Activated CD4-positive, alpha-beta T cell treated with anti-CD3 and anti-CD28 coated beads, Interleukin-2, Interleukin-4, amounts not matched to agents 100 ng/mL and 50 ng/mL, durations not matched to agents 16 hours and 8 hours (primary cell): ENCODE data around the gene CENPT.
A peak's percentile ranks its signal among the peaks of the same experiment; 100 is the strongest.
"Not testable (repeated sequence)": the region's sequence is repeated elsewhere in the genome, so short reads cannot be mapped to it uniquely, and the experiment has no call there.

Experiments
- DNase-seq: peaks from one replicate; pipeline ENCODE4 v3.0.0-alpha.2; 2020; ENCODE audit warnings: low spot score

The CENPT gene

DNA sequence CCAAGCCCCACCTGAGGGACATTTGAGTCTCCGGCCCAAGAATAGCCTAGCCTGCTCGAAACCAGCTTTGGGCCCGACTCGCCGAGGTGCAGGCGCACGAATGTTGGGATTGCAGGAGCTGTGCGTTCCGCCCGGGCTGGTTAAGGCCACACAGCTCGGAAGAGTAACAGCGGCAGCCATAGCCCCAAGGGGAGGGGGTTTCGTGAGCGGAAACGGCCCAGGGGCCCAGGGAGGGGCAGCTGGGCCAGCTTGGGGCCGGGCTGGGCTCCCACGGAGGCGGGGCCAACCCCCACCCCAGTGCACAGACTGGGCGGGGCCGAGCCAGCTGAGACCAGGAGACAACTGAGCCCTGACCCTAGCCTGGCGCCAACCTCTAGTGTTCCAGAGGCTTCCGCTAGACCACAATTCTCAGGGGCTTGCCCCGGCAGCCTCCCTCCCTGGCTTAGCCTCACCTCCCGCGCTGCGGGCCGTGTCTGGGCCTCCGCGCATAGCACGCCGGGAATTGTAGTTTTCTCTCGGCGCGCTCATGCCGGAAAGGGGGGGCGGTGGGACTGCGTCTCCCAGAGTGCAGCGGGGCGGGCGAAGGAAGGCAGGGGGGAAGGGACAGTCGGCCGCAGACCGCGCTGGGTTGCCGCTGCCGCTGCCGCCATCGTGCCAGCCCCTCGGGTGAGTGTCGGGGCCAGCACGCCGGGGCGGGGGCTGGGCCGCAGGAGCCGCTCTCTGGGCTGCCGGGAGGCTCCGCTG is 1.0 kb downstream of the CENPT start, which contains the start of gene NUTF2:
Gene NUTF2 (plus strand): TSS at position 614 of the 744 bp plus-strand sequence. CDS start 18,198 bp downstream, outside the sequence.
- DNase-seq, result peak; percentile 98

DNA sequence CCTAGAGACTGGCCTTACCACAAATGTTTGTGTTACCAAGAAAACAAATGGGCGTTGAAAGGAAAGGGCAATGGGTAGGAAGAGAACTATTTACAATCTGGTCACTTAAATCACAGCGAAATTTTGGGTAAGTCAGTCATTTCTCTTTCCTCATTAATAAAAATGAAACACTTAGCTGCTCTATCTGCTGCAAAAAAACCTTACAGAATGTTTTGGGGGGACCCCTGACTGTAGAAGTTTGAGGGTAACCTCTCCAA is 1.5 kb downstream of the CENPT start:
- no peak for DNase-seq

DNA sequence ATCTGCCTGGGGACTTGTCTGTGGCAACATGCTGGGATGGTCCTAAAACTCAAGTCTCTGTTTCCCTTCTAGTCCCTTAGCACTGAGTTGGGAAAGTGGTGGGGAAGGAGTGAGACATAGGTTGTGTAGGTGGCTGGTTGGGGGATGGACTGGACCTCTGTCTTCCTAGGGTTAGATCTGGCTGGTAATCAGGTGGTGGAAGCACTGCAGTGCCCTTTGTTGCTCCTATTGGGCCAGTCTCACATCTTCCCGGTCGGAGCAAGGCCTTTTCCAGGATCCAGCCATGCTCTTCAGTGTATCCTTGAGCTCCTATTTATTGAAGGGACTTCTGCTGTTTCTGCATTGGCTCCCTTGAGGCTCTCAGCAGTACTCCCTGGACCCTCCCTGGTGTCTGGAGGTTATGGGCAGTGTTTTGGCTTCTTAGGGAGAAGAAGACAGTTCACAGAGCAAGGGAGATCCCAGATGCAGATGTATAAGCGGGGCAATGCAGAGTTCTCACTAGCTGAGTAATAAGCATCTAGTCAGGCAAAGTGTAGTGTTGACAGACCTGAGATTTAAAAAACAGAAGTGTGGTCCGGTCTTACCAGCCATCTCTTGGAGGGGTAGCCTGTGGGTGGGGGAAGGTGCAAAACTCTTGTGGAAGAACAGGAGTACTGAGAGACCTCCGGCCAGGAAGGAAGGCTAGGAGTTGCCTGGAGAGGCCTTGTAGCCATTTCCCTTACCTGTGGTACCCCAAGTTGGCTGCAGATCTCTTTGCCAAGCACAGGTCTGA is 2.0 kb downstream of the CENPT start:
- no peak for DNase-seq

GRCh38 chr16:67844497-67844896 is 3.0 kb downstream of the CENPT start:
- no peak for DNase-seq

- no peak for DNase-seq
These were observed 4.1 kb downstream of the CENPT start for GRCh38 chr16:67843343-67843765.

- peak; percentile 59 for DNase-seq
These were observed 4.8 kb downstream of the CENPT start for GRCh38 chr16:67842509-67843342.

DNA sequence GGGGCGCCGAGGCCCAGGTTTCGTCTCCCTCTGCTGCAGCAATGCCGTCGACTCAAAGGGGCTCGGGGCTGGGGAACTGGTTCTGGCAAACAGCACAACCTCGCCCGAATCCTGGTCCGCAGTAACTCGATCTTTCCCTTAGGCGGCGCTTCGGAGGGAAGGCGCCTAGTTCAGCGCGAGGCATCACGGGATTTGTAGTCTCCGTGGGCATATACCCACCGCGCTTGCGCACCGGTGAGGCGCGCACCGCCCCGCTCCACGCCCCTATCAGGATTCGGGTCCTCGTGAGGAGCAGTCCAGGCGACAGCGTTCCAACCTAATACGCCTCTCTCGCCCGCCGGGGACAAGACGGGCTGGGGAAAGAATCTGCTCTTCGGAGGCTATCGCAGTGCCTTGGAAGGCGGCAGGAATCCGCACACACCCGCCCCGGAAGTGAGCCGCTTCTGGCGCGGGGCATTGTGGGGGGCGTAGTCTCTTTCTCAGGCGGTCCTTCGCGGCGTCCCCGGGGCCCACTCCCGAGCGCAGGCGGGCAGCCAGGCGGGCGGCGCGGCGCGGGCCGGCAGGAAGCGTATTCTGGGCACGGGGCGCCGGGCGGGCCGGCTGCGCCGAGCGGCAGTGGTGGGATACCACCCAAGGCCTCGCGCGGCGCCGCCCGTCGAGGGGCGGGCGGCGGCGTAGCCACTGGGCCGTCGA is 5.5 kb downstream of the CENPT start, which contains the start of gene THAP11:
Gene THAP11 (plus strand): TSS at position 505 of the 693 bp plus-strand sequence. CDS start 235 bp downstream, outside the sequence.
- peak; percentile 98 for DNase-seq

DNA sequence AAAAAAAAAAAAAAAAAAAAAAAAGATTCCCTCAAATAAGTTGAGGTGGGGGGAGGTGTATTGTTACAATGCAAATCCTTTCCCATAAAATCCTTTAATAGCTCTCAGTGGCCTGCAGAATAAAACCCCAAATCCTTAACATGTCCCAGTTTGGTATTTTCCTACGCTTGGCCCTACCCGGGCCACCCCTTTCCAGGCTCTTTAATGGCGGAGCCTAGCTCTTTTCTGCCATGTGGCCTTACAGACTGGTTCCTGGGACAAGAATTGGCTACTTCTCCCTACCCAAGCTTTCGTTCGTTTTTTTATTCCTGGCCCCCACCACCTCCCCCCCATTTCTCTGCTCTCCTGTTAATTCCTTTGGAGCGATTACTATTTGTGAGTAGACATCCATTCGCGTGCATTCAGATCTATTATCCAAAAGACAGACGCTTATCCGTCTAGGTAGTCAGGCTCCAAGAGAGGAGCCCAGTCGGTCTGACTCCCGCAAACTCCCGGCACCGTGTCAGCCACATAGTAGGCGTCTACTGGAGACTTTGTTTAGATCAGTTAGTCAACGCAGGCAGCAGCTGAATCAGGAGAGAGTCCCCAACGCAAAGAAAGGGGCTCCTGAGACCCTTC is 6.2 kb downstream of the CENPT start:
- DNase-seq, result no peak

DNA sequence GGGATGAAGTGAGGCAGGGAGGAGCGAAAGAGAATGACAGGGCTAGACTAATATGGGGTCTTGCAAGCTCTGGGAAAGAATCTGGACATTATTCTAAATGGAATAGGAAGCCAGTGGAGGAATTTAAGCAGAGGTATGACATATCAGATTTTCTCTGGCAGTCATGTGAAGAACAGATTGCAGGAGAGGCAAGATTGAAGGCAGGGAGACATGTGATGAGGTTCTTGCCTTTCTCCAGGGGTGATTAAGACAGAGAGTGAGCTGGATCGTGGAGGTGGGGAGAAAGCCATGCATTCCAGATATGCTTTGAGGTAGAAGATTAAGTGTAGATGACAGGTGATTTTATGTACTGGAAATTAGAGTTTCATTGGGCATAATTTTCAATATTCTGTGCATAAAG is 9.7 kb downstream of the CENPT start:
- DNase-seq, result no peak

- not testable (repeated sequence) for DNase-seq
These were observed 10.3 kb downstream of the CENPT start for GRCh38 chr16:67837190-67837589.

- no peak for DNase-seq
These were observed 13.3 kb downstream of the CENPT start for GRCh38 chr16:67834242-67834614.

GRCh38 chr16:67833415-67834241 is 13.9 kb downstream of the CENPT start:
- peak; percentile 96 for DNase-seq

- no peak for DNase-seq
These were observed 14.5 kb downstream of the CENPT start for GRCh38 chr16:67833030-67833414.

- DNase-seq, result no peak
These were observed 18.8 kb downstream of the CENPT start for GRCh38 chr16:67828651-67829050.

DNA sequence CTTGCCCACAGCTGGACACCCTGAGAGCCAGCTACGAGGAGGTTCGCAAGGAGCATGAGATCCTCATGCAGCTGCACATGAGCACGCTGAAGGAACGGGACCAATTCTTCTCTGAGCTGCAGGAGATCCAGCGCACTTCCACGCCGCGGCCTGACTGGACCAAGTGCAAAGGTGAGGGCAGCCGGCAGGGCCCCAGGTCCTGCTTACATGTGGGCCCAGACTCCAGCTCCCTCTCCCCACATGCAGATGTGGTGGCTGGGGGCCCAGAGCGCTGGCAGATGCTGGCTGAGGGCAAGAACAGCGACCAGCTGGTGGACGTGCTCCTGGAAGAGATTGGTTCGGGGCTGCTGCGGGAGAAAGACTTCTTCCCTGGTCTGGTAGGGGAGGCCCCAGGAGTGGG is 21.6 kb downstream of the CENPT start:
- DNase-seq, result no peak

- no peak for DNase-seq
These were observed 22.4 kb downstream of the CENPT start for GRCh38 chr16:67825119-67825518.

DNA sequence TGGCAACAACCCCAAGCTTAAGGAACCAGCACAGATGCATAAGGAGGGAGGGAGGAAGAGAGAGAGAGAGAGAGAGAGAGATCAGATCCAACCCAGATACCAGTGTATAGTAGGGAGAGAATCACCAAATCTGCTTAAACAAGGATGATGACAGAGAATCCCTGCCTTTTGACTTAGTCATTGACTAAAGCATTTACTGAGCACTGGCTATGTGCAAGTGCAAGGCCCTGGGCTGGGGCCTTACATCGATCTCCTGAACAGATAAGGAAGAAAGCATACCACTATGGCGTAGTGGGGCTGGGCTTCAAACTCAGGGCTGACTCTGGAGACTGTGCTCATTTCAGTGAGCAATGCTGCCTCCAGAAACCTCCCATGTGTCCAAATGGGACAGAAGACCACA is 25.0 kb downstream of the CENPT start:
- DNase-seq, result no peak

DNA sequence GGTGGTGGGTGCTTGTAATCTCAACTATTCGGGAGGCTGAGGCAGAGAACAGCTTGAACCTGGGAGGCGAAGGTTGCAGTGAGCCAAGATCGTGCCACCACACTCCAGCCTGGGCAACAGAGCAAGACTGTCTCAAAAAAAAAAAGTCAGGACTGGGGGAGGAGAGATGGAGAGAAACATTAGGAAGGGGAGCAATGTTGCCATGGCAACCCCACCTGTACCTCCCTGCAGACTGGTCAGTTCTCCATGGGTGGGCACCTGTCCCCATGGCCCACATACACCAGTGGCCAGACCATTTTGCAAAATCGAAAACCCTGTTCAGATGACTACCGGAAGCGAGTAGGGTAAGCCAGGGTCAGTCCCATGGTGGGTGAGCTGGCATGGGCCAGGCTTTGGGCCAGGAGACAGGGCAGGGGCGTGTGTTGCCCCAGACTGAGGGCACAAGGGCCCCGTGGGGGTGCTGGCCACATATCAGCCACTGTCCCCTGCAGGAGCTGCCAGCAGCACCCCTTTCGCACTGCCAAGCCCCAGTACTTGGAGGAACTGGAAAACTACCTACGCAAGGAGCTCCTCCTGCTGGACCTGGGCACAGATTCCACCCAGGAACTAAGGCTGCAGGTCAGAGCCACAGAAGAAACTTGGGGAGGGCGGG is 26.8 kb downstream of the CENPT start:
- no peak for DNase-seq

GRCh38 chr16:67814567-67814966 is 32.9 kb downstream of the CENPT start:
- no peak for DNase-seq

GRCh38 chr16:67811899-67812298 is 35.6 kb downstream of the CENPT start:
- DNase-seq, result no peak
